MM.1S (cell line): Measurements from ENCODE around the gene RBMS3.

Experiments
- DNase-seq: peaks from one replicate; pipeline ENCODE4 v3.0.0-alpha.2; 2015
- H2AFZ ChIP-seq: fragments of 300-600 bp; sonication (generic); 2 replicates; pipeline ENCODE4 v1.6.0; 2016; ENCODE audit warnings: antibody characterized with exemption, low read length
- H3F3A ChIP-seq: fragments of 300-600 bp; sonication (generic); 2 replicates; pipeline ENCODE4 v1.6.1; 2016; ENCODE audit warnings: mild to moderate bottlenecking, antibody characterized with exemption, low read length, moderate library complexity, mixed read lengths; ENCODE audit not compliant: insufficient read depth
- H3K27ac ChIP-seq: fragments of 300-600 bp; sonication (generic); 2 replicates; pipeline ENCODE4 v1.5.1; 2016; ENCODE audit warnings: mild to moderate bottlenecking, low read length
- H3K27me3 ChIP-seq: fragments of 300-600 bp; sonication (generic); replicated peaks from 2 replicates; pipeline ENCODE4 v1.6.0; 2016; ENCODE audit warnings: low read length; ENCODE audit not compliant: insufficient read depth
- H3K36me3 ChIP-seq: fragments of 300-600 bp; sonication (generic); replicated peaks from 2 replicates; pipeline ENCODE4 v1.6.1; 2016; ENCODE audit warnings: mild to moderate bottlenecking, low read length, mixed read lengths; ENCODE audit not compliant: insufficient read depth
- H3K4me1 ChIP-seq: fragments of 300-600 bp; sonication (generic); 2 replicates; pipeline ENCODE4 v1.6.1; 2016; ENCODE audit warnings: low read length, mixed read lengths
- H3K4me2 ChIP-seq: fragments of 300-600 bp; sonication (generic); 2 replicates; pipeline ENCODE4 v1.6.0; 2016; ENCODE audit warnings: low read depth, low read length
- H3K4me3 ChIP-seq: fragments of 300-600 bp; sonication (generic); 2 replicates; pipeline ENCODE4 v1.5.1; 2016; ENCODE audit warnings: low read length, mixed read lengths
- H3K79me2 ChIP-seq: fragments of 300-600 bp; sonication (generic); 2 replicates; pipeline ENCODE4 v1.6.1; 2016; ENCODE audit warnings: mixed run types, low read length, mixed read lengths
- H3K9ac ChIP-seq: fragments of 300-600 bp; sonication (generic); 2 replicates; pipeline ENCODE4 v1.6.1; 2016; ENCODE audit warnings: low read length, mixed read lengths
- H3K9me2 ChIP-seq: fragments of 300-600 bp; sonication (generic); replicated peaks from 2 replicates; pipeline ENCODE4 v1.6.1; 2016; ENCODE audit warnings: mild to moderate bottlenecking, low read length, mixed read lengths; ENCODE audit not compliant: insufficient read depth
- H3K9me3 ChIP-seq: fragments of 300-600 bp; sonication (generic); replicated peaks from 2 replicates; pipeline ENCODE4 v1.6.1; 2016; ENCODE audit warnings: mild to moderate bottlenecking, low read length, mixed read lengths; ENCODE audit not compliant: insufficient read depth
- H4K20me1 ChIP-seq: fragments of 300-600 bp; sonication (generic); 2 replicates; pipeline ENCODE4 v1.6.1; 2016; ENCODE audit warnings: mild to moderate bottlenecking, low read length, moderate library complexity, mixed read lengths; ENCODE audit not compliant: insufficient read depth
- EZH2 ChIP-seq: fragments of 300-600 bp; sonication (generic); optimal IDR thresholded peaks from 2 replicates; pipeline ENCODE3; 2017; ENCODE audit warnings: low read depth, mild to moderate bottlenecking, antibody characterized with exemption, low read length, mixed read lengths
- EZH2phosphoT487 ChIP-seq: fragments of 300-600 bp; sonication (generic); IDR thresholded peaks from 2 replicates; pipeline ENCODE4 v1.6.1; 2018; ENCODE audit warnings: antibody characterized with exemption, low read length
- TF ChIP-seq, protein P1 (sequence below): fragments of 300-600 bp; sonication (generic); IDR thresholded peaks from 2 replicates; pipeline ENCODE4 v1.5.1; 2016; ENCODE audit warnings: antibody characterized with exemption, low read length, mixed read lengths

Gene RBMS3

GRCh38 chr3:29275309-29275708 is 5.6 kb upstream of the RBMS3 start:
- Histone ChIP-seq H2AFZ (no peak overlapping the region), H3K4me1 (no peaks in the 10 kb centered on the region), H3K9me3 (no peaks in the 10 kb centered on the region), H3F3A (no peaks in the 10 kb centered on the region), H3K9me2 (no peaks in the 10 kb centered on the region), H4K20me1 (no peaks in the 10 kb centered on the region), H3K4me2 (no peak overlapping the region), H3K4me3 (no peak overlapping the region), H3K27me3 (no peaks in the 10 kb centered on the region), H3K79me2 (no peaks in the 10 kb centered on the region), H3K36me3 (no peaks in the 10 kb centered on the region), H3K27ac (no peak overlapping the region), H3K9ac (no peak overlapping the region)
- DNase-seq = no peak
- TF ChIP-seq, protein P1, sequence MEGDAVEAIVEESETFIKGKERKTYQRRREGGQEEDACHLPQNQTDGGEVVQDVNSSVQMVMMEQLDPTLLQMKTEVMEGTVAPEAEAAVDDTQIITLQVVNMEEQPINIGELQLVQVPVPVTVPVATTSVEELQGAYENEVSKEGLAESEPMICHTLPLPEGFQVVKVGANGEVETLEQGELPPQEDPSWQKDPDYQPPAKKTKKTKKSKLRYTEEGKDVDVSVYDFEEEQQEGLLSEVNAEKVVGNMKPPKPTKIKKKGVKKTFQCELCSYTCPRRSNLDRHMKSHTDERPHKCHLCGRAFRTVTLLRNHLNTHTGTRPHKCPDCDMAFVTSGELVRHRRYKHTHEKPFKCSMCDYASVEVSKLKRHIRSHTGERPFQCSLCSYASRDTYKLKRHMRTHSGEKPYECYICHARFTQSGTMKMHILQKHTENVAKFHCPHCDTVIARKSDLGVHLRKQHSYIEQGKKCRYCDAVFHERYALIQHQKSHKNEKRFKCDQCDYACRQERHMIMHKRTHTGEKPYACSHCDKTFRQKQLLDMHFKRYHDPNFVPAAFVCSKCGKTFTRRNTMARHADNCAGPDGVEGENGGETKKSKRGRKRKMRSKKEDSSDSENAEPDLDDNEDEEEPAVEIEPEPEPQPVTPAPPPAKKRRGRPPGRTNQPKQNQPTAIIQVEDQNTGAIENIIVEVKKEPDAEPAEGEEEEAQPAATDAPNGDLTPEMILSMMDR = no peak
- TF ChIP-seq EZH2 (no peak), EZH2phosphoT487 (no peak)

DNA sequence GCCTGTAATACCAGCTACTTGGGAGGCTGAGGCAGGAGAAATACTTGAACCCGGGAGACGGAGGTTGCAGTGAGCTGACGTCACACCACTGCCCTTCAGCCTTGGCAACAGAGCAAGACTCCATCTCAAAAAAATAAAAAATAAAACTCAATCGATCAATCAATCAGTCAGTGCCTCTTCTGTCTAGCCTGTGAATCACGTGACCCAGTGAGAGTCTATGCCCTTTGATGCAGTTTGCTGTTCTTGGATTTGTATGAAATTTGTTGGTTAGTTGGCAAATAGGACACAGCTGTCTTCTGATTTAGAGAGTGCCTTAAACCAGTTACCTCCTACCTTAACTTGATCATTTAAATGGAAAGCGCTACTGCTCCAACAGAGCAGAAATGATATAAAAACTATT is 3.6 kb upstream of the RBMS3 start:
- no peak overlapping the region for H3K4me3 ChIP-seq
- no peak overlapping the region for H2AFZ ChIP-seq
- no peak for DNase-seq
- no peaks in the 10 kb centered on the region for H3K27me3 ChIP-seq
- no peaks in the 10 kb centered on the region for H3K4me1 ChIP-seq
- H3K9ac ChIP-seq = no peak overlapping the region
- H4K20me1 ChIP-seq = no peaks in the 10 kb centered on the region
- H3K27ac ChIP-seq = no peak overlapping the region
- no peaks in the 10 kb centered on the region for H3F3A ChIP-seq
- H3K36me3 ChIP-seq = no peaks in the 10 kb centered on the region
- no peaks in the 10 kb centered on the region for H3K79me2 ChIP-seq
- TF ChIP-seq, protein P1 = no peak
- TF ChIP-seq EZH2 (no peak), EZH2phosphoT487 (no peak)
- no peaks in the 10 kb centered on the region for H3K9me3 ChIP-seq
- no peaks in the 10 kb centered on the region for H3K9me2 ChIP-seq
- H3K4me2 ChIP-seq = no peak overlapping the region

GRCh38 chr3:29279286-29279685 is 1.6 kb upstream of the RBMS3 start:
- Histone ChIP-seq H3K9ac (no peak overlapping the region), H2AFZ (no peak overlapping the region), H3K9me2 (no peaks in the 10 kb centered on the region), H3K79me2 (no peaks in the 10 kb centered on the region), H3K36me3 (no peaks in the 10 kb centered on the region), H3K4me1 (no peaks in the 10 kb centered on the region), H3K4me2 (no peak overlapping the region), H3K27ac (no peak overlapping the region), H3F3A (no peaks in the 10 kb centered on the region), H3K27me3 (no peaks in the 10 kb centered on the region), H3K9me3 (no peaks in the 10 kb centered on the region), H3K4me3 (no peak overlapping the region), H4K20me1 (no peaks in the 10 kb centered on the region)
- TF ChIP-seq EZH2phosphoT487 (no peak), EZH2 (no peak)
- TF ChIP-seq, protein P1 = no peak
- no peak for DNase-seq
